GM12878 (cell line): ENCODE data around the gene EVC. TPM values are rescaled to one million over a fixed set of nuclear protein-coding genes. Genes with fewer than 3 reads are reported as not detected.

Experiments used
- BHLHE40 ChIP-seq, 2 experiments: fragments of 450-650 bp in 1 of 2; IDR thresholded peaks; 2 replicates each; pipeline ENCODE4 v1.6.1; 2011 to 2017; ENCODE audit warnings: low read depth in 2 of 2, borderline replicate concordance in 1 of 2, improper control_type of control experiment in 1 of 2, low read length in 1 of 2, mild to moderate bottlenecking in 1 of 2
- CHD4 ChIP-seq: fragments of 200-600 bp; sonication (generic); IDR thresholded peaks from 2 replicates; pipeline ENCODE4 v1.6.1; 2016; ENCODE audit warnings: mild to moderate bottlenecking
- DPF2 ChIP-seq: fragments of 450-650 bp; IDR thresholded peaks from 2 replicates; pipeline ENCODE4 v1.6.1; 2017; ENCODE audit warnings: mild to moderate bottlenecking
- E2F8 ChIP-seq: fragments of 450-650 bp; IDR thresholded peaks from 2 replicates; pipeline ENCODE4 v1.6.1; 2018; ENCODE audit warnings: mild to moderate bottlenecking, low read depth, moderate library complexity; ENCODE audit not compliant: partially characterized antibody
- IRF4 ChIP-seq: IDR thresholded peaks from 2 replicates; pipeline ENCODE4 v1.6.1; 2011; ENCODE audit warnings: low read depth, low read length
- IRF5 ChIP-seq: fragments of 450-650 bp; IDR thresholded peaks from 2 replicates; pipeline ENCODE4 v1.6.1; 2017; ENCODE audit warnings: borderline replicate concordance
- KAT2A ChIP-seq: conservative IDR thresholded peaks from 2 replicates; pipeline ENCODE4 v1.6.1; 2011; ENCODE audit warnings: low read depth, low read length; ENCODE audit not compliant: control insufficient read depth
- PAX5 ChIP-seq: IDR thresholded peaks from 2 replicates; pipeline ENCODE4 v1.6.1; 2011; ENCODE audit warnings: low read depth, low read length, borderline replicate concordance
- RBBP5 ChIP-seq: fragments of 200-600 bp; sonication (generic); conservative IDR thresholded peaks from 2 replicates; pipeline ENCODE4 v1.6.1; 2016
- RELA ChIP-seq: fragments of 450-650 bp; IDR thresholded peaks from 2 replicates; pipeline ENCODE4 v1.8.0; 2014; ENCODE audit warnings: borderline replicate concordance; ENCODE audit not compliant: partially characterized antibody
- REST ChIP-seq: IDR thresholded peaks from 2 replicates; pipeline ENCODE4 v1.6.1; 2012; ENCODE audit warnings: mild to moderate bottlenecking, low read depth, low read length
- SIN3A ChIP-seq: IDR thresholded peaks from 2 replicates; pipeline ENCODE4 v1.6.1; 2012; ENCODE audit warnings: low read depth, low read length, improper control_type of control experiment
- SKIL ChIP-seq: fragments of 450-650 bp; IDR thresholded peaks from 2 replicates; pipeline ENCODE4 v1.6.1; 2017; ENCODE audit warnings: mild to moderate bottlenecking, low read depth, inconsistent platforms; ENCODE audit not compliant: poor library complexity, severe bottlenecking
- SREBF1 ChIP-seq: IDR thresholded peaks from 2 replicates; pipeline ENCODE4 v1.6.1; 2012; ENCODE audit warnings: mild to moderate bottlenecking, low read length
- TARDBP ChIP-seq: IDR thresholded peaks from 2 replicates; pipeline ENCODE4 v1.6.1; 2016; ENCODE audit warnings: borderline replicate concordance
- ZNF207 ChIP-seq: fragments of 450-650 bp; IDR thresholded peaks from 2 replicates; pipeline ENCODE4 v1.6.1; 2014; ENCODE audit warnings: antibody characterized with exemption, mild to moderate bottlenecking, borderline replicate concordance
- polyA plus RNA-seq, 11 experiments: library from polyadenylated mRNA; depleted of rRNA in 4 of 11; unstranded in 6 of 11; stranded (reverse) in 5 of 11; fragments of >200 nt; fragmentation: Nextera tagmentation in 4 of 11; fragmentation: Illumina TruSeq in 1 of 11; extraction: Ambion mirVana in 4 of 11; extraction: Trizol in 1 of 11; gene quantifications; 1 replicate in 1 of 11; 2 replicates in 10 of 11; pipeline versions ENCODE4 v1.2.1 to v1.2.3, GENCODE V29; 2011 to 2016; ENCODE audit warnings: inconsistent platforms in 2 of 11, missing spikeins in 2 of 11, low read depth in 1 of 11
- total RNA-seq, 4 experiments: library from RNA; depleted of rRNA in 3 of 4; stranded (reverse); fragments of >200 nt in 3 of 4; fragmentation: Illumina TruSeq in 1 of 4; extraction: Trizol in 1 of 4; gene quantifications; 2 replicates each; pipeline versions ENCODE4 v1.2.1 to v1.2.3, GENCODE V29; 2013 to 2021
- TF ChIP-seq, protein P1 (sequence below): fragments of 150-350 bp; IDR thresholded peaks from 2 replicates; pipeline ENCODE4 v1.6.1; 2016; ENCODE audit warnings: low read depth, low read length

EVC gene
- total and polyA plus RNA-seq, 10 of the 15 experiments (the other 5 are each of a cell fraction or from before 2014, with no cell fraction given): 0.87 to 55.9 (median 15.6) TPM

DNA sequence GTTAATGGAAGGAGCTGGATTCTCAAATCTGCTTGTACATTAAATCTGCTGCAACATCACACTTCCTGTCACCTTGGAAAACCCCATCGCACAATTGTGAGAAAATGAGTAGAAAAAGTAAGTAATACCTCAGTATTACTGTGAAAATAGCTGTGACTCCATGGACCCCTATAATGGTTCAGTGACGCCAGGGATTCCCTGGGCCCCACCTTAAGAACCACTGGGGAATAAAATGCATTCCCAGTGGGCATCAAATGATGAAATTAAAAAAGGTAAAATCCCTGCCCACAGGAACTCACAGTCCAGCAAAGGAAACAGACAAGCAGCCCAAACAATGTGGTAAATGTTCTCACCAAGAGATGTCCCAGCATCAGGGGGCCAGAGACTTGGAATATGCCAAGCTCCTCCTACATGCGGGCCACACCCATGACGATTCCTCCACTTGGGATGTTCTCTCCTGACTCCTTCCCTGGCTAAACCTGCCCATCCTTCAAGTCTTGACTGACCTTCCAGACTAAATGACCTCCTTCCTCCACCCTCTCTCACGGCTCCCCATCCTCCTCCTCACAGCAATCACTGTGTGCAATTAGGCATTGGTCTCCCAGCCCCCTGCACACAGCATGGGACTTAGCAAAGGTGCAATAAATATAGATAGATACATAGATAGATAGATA, 5.2 kb upstream of the EVC start (continued):
- TF ChIP-seq BHLHE40 (IDR thresholded peaks at IDR 0.05; ENCODE audit: borderline replicate concordance in 1 of 2, low read depth in 2 of 2, low read length in 1 of 2): no peak
- TF ChIP-seq SKIL: no peak
- no peak for TF ChIP-seq TARDBP
- no peak for TF ChIP-seq CHD4
- TF ChIP-seq ZNF207: no peak
- no peak for TF ChIP-seq IRF4
- TF ChIP-seq KAT2A: no peak
- TF ChIP-seq SREBF1: no peak
- TF ChIP-seq E2F8: no peak
- no peak for TF ChIP-seq REST
- TF ChIP-seq RBBP5: no peak
- TF ChIP-seq, protein P1, sequence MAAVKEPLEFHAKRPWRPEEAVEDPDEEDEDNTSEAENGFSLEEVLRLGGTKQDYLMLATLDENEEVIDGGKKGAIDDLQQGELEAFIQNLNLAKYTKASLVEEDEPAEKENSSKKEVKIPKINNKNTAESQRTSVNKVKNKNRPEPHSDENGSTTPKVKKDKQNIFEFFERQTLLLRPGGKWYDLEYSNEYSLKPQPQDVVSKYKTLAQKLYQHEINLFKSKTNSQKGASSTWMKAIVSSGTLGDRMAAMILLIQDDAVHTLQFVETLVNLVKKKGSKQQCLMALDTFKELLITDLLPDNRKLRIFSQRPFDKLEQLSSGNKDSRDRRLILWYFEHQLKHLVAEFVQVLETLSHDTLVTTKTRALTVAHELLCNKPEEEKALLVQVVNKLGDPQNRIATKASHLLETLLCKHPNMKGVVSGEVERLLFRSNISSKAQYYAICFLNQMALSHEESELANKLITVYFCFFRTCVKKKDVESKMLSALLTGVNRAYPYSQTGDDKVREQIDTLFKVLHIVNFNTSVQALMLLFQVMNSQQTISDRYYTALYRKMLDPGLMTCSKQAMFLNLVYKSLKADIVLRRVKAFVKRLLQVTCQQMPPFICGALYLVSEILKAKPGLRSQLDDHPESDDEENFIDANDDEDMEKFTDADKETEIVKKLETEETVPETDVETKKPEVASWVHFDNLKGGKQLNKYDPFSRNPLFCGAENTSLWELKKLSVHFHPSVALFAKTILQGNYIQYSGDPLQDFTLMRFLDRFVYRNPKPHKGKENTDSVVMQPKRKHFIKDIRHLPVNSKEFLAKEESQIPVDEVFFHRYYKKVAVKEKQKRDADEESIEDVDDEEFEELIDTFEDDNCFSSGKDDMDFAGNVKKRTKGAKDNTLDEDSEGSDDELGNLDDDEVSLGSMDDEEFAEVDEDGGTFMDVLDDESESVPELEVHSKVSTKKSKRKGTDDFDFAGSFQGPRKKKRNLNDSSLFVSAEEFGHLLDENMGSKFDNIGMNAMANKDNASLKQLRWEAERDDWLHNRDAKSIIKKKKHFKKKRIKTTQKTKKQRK: no peak
- TF ChIP-seq PAX5: no peak
- no peak for TF ChIP-seq SIN3A
- no peak for TF ChIP-seq IRF5
- TF ChIP-seq DPF2: no peak; the same call in 1 of the 2 replicates
- peak; percentile 11 for TF ChIP-seq RELA
